HAP-1 (cell line): ENCODE measurements around the gene B3GNT8.
"Not testable (repeated sequence)": the region's sequence is repeated elsewhere in the genome, so short reads cannot be mapped to it uniquely, and the experiment has no call there.

Experiments
- DNase-seq, 2 experiments: peaks; one replicate each; pipeline ENCODE4 v3.0.0-alpha.2; 2016 to 2020; ENCODE audit warnings: low spot score in 2 of 2
- H3K27me3 ChIP-seq: fragments of 250-450 bp; sonication (Bioruptor Pico); 2 replicates; pipeline ENCODE4 v1.5.1; 2020; ENCODE audit warnings: low read depth, mild to moderate bottlenecking, moderate library complexity
- H3K36me3 ChIP-seq: fragments of 250-450 bp; sonication (Bioruptor Pico); replicated peaks from 2 replicates; pipeline ENCODE4 v1.5.1; 2020; ENCODE audit warnings: mild to moderate bottlenecking
- H3K4me1 ChIP-seq: fragments of 250-450 bp; sonication (Bioruptor Pico); 2 replicates; pipeline ENCODE4 v1.5.1; 2020; ENCODE audit warnings: mild to moderate bottlenecking
- H3K4me3 ChIP-seq: fragments of 250-450 bp; sonication (Bioruptor Pico); 2 replicates; pipeline ENCODE4 v1.5.1; 2020; ENCODE audit warnings: mild to moderate bottlenecking, moderate library complexity
- H3K9me3 ChIP-seq: fragments of 250-450 bp; sonication (Bioruptor Pico); 2 replicates; pipeline ENCODE4 v1.5.1; 2020; ENCODE audit warnings: mild to moderate bottlenecking, moderate library complexity
- in situ Hi-C: fragments of 300-500 bp; cut with MboI; formaldehyde crosslinking; loops from 3 replicates; pipeline ENCODE4 v1.14.3; 2020; ENCODE audit warnings: low sequenced_read_pairs, inconsistent platforms, mixed read lengths

Gene B3GNT8

GRCh38 chr19:41415154-41415571, 12.0 kb downstream of the B3GNT8 start:
- no peak for DNase-seq
- Histone ChIP-seq H3K4me1 (no peaks in the 10 kb centered on the region), H3K9me3 (no peaks in the 10 kb centered on the region), H3K36me3 (peaks cover 10% of the 10 kb centered on the region), H3K27me3 (no peaks in the 10 kb centered on the region), H3K4me3 (no peak overlapping the region)
- in situ Hi-C loops = no loop called here

GRCh38 chr19:41414461-41414860, 12.7 kb downstream of the B3GNT8 start:
- no peak for DNase-seq
- Histone ChIP-seq H3K4me3 (no peak overlapping the region), H3K4me1 (no peaks in the 10 kb centered on the region), H3K36me3 (peaks cover 7% of the 10 kb centered on the region), H3K27me3 (no peaks in the 10 kb centered on the region), H3K9me3 (no peaks in the 10 kb centered on the region)
- in situ Hi-C loops = no loop called here

GRCh38 chr19:41413947-41414346, 13.2 kb downstream of the B3GNT8 start:
- Histone ChIP-seq H3K9me3 (no peaks in the 10 kb centered on the region), H3K4me3 (no peak overlapping the region), H3K4me1 (no peaks in the 10 kb centered on the region), H3K36me3 (peaks cover 3% of the 10 kb centered on the region; the same call in 1 of the 2 replicates), H3K27me3 (no peaks in the 10 kb centered on the region)
- in situ Hi-C loops = no loop called here
- DNase-seq = no peak

GRCh38 chr19:41412953-41413352, 14.2 kb downstream of the B3GNT8 start:
- in situ Hi-C loops = no loop called here
- Histone ChIP-seq H3K27me3 (no peaks in the 10 kb centered on the region), H3K4me1 (no peaks in the 10 kb centered on the region), H3K36me3 (no peaks in the 10 kb centered on the region), H3K9me3 (no peaks in the 10 kb centered on the region), H3K4me3 (no peak overlapping the region)
- no peak for DNase-seq

GRCh38 chr19:41411968-41412265, 15.3 kb downstream of the B3GNT8 start:
- Histone ChIP-seq H3K4me1 (no peaks in the 10 kb centered on the region), H3K36me3 (no peaks in the 10 kb centered on the region), H3K4me3 (no peak overlapping the region), H3K27me3 (no peaks in the 10 kb centered on the region), H3K9me3 (no peaks in the 10 kb centered on the region)
- DNase-seq = no peak
- in situ Hi-C loops = no loop called here

GRCh38 chr19:41411100-41411967, 15.8 kb downstream of the B3GNT8 start:
- Histone ChIP-seq H3K27me3 (no peaks in the 10 kb centered on the region), H3K4me1 (no peaks in the 10 kb centered on the region), H3K4me3 (no peak overlapping the region), H3K9me3 (no peaks in the 10 kb centered on the region), H3K36me3 (no peaks in the 10 kb centered on the region)
- no peak for DNase-seq
- in situ Hi-C loops = no loop called here

- in situ Hi-C loops = no loop called here
- Histone ChIP-seq H3K36me3 (no peaks in the 10 kb centered on the region), H3K27me3 (no peaks in the 10 kb centered on the region), H3K4me3 (no peak overlapping the region), H3K9me3 (no peaks in the 10 kb centered on the region), H3K4me1 (no peaks in the 10 kb centered on the region)
- no peak for DNase-seq
Observed at GRCh38 chr19:41410336-41411054, 16.7 kb downstream of the B3GNT8 start.

GRCh38 chr19:41409288-41409687, 17.9 kb downstream of the B3GNT8 start:
- Histone ChIP-seq H3K4me1 (no peaks in the 10 kb centered on the region), H3K4me3 (no peak overlapping the region), H3K36me3 (no peaks in the 10 kb centered on the region), H3K9me3 (no peaks in the 10 kb centered on the region), H3K27me3 (no peaks in the 10 kb centered on the region)
- no peak for DNase-seq
- in situ Hi-C loops = no loop called here

GRCh38 chr19:41408846-41409245, 18.3 kb downstream of the B3GNT8 start:
- H3K36me3 ChIP-seq, DNase-seq, in situ Hi-C loops, H3K4me3 ChIP-seq, H3K9me3 ChIP-seq, H3K4me1 ChIP-seq, H3K27me3 ChIP-seq: not testable (repeated sequence)

- H3K27me3 ChIP-seq = no peaks in the 10 kb centered on the region
- H3K9me3 ChIP-seq = no peaks in the 10 kb centered on the region
- H3K4me1 ChIP-seq = no peaks in the 10 kb centered on the region
- H3K36me3 ChIP-seq = no peaks in the 10 kb centered on the region
- no peak for DNase-seq
- no peak overlapping the region for H3K4me3 ChIP-seq
- in situ Hi-C loops = no loop called here
Observed at GRCh38 chr19:41408256-41408655, 18.9 kb downstream of the B3GNT8 start.

GRCh38 chr19:41407271-41407670, 19.9 kb downstream of the B3GNT8 start:
- H3K36me3 ChIP-seq = no peaks in the 10 kb centered on the region
- no peaks in the 10 kb centered on the region for H3K4me1 ChIP-seq
- no peak overlapping the region for H3K4me3 ChIP-seq
- no peak for DNase-seq
- in situ Hi-C loops = no loop called here
- no peaks in the 10 kb centered on the region for H3K27me3 ChIP-seq
- H3K9me3 ChIP-seq = no peaks in the 10 kb centered on the region

GRCh38 chr19:41405776-41406175, 21.4 kb downstream of the B3GNT8 start:
- no peak for DNase-seq
- no peaks in the 10 kb centered on the region for H3K27me3 ChIP-seq
- no peak overlapping the region for H3K4me3 ChIP-seq
- no peaks in the 10 kb centered on the region for H3K4me1 ChIP-seq
- no peaks in the 10 kb centered on the region for H3K9me3 ChIP-seq
- in situ Hi-C loops = no loop called here
- no peaks in the 10 kb centered on the region for H3K36me3 ChIP-seq

- DNase-seq = no peak
- H3K4me3 ChIP-seq = no peak overlapping the region
- H3K36me3 ChIP-seq = no peaks in the 10 kb centered on the region
- no peaks in the 10 kb centered on the region for H3K9me3 ChIP-seq
- H3K27me3 ChIP-seq = no peaks in the 10 kb centered on the region
- peaks cover 3% of the 10 kb centered on the region; the same call in 1 of the 2 replicates for H3K4me1 ChIP-seq
- in situ Hi-C loops = no loop called here
Observed at GRCh38 chr19:41403181-41403970, 23.8 kb downstream of the B3GNT8 start.

GRCh38 chr19:41402010-41402409, 25.2 kb downstream of the B3GNT8 start:
- Histone ChIP-seq H3K4me3 (no peak overlapping the region), H3K36me3 (no peaks in the 10 kb centered on the region), H3K9me3 (no peaks in the 10 kb centered on the region), H3K27me3 (no peaks in the 10 kb centered on the region), H3K4me1 (peaks cover 3% of the 10 kb centered on the region; the same call in 1 of the 2 replicates)
- no peak for DNase-seq
- in situ Hi-C loops = no loop called here
